GM12878 (cell line): ENCODE data around the gene LSP1. TPM values are rescaled to one million over a fixed set of nuclear protein-coding genes. Genes with fewer than 3 reads are reported as not detected.

ENCODE experiments used
- ATAC-seq: fragments of 200-7000 bp; cut with Tn5 transposase; 3 replicates; pipeline ENCODE4 v1.9.1; 2020; ENCODE audit warnings: mild to moderate bottlenecking, moderate library complexity
- BruUV-seq: library from RNA; stranded (reverse); fragments of 400-500 nt; replicated peaks from 2 replicates; lab custom pipeline; 2021; lab: Mats Ljungman, UMichigan
- CTCF ChIA-PET: fragments of 300-600 bp; sonication (Branson Sonifier 250); formaldehyde crosslinking; extraction: SDS; loops from one replicate; lab custom pipeline; 2021; ENCODE audit warnings: inconsistent platforms; lab: Yijun Ruan, JAX
- POLR2A ChIA-PET: fragments of 350-600 bp; formaldehyde crosslinking; extraction: SDS; loops from one replicate; lab custom pipeline; 2021; ENCODE audit warnings: inconsistent platforms; lab: Charles Lee
- RAD21 ChIA-PET: fragments of 300-600 bp; sonication (Branson Sonifier 250); formaldehyde crosslinking; loops from one replicate; lab custom pipeline; 2023; ENCODE audit warnings: antibody characterized with exemption; ENCODE audit not compliant: unreplicated experiment; lab: Charles Lee
- SMC1A ChIA-PET: fragments of 300-600 bp; sonication (Branson Sonifier 250); formaldehyde crosslinking; loops from one replicate; lab custom pipeline; 2023; ENCODE audit not compliant: unreplicated experiment, uncharacterized antibody; lab: Charles Lee
- DNase-seq: peaks from one replicate; pipeline ENCODE4 v3.0.0-alpha.2; 2011; ENCODE audit warnings: low read depth, low spot score
- FAIRE-seq: peaks from 3 replicates; lab custom pipeline; 2011; peaks lifted over from hg19 to GRCh38; lab: Jason Lieb, UNC
- H2AFZ ChIP-seq: 2 replicates; pipeline ENCODE4 v1.6.0; 2011; ENCODE audit warnings: low read depth, low read length, control low read depth; ENCODE audit not compliant: control insufficient read depth
- H3K27ac ChIP-seq: 2 replicates; pipeline ENCODE4 v1.5.1; 2011; ENCODE audit warnings: control low read depth; ENCODE audit not compliant: control insufficient read depth, insufficient read depth
- H3K27me3 ChIP-seq, 2 experiments: replicated peaks in 1 of 2; 2 replicates each; pipeline versions ENCODE4 v1.6.0 to v1.6.1; 2011; ENCODE audit warnings: low read length in 1 of 2; ENCODE audit not compliant: control insufficient read depth in 2 of 2, insufficient read depth in 2 of 2
- H3K36me3 ChIP-seq, 2 experiments: 2 replicates each; pipeline ENCODE4 v1.5.1; 2011; ENCODE audit warnings: low read length in 1 of 2; ENCODE audit not compliant: control insufficient read depth in 2 of 2, insufficient read depth in 2 of 2
- H3K4me1 ChIP-seq: 2 replicates; pipeline ENCODE4 v1.6.1; 2011; ENCODE audit warnings: mild to moderate bottlenecking, low read length, moderate library complexity, mixed read lengths; ENCODE audit not compliant: control insufficient read depth, insufficient read depth
- H3K4me2 ChIP-seq: 2 replicates; pipeline ENCODE4 v1.6.0; 2011; ENCODE audit warnings: control low read depth; ENCODE audit not compliant: control insufficient read depth, insufficient read depth
- H3K4me3 ChIP-seq: fragments of 200-600 bp; sonication (generic); 2 replicates; pipeline ENCODE4 v1.5.1; 2016
- H3K79me2 ChIP-seq: 2 replicates; pipeline ENCODE4 v1.6.0; 2011; ENCODE audit warnings: low read length; ENCODE audit not compliant: control insufficient read depth, insufficient read depth
- H3K9ac ChIP-seq: 2 replicates; pipeline ENCODE4 v1.8.0; 2011; ENCODE audit warnings: low read length, control low read depth, mixed read lengths; ENCODE audit not compliant: control insufficient read depth, insufficient read depth
- H3K9me3 ChIP-seq: replicated peaks from 3 replicates; pipeline ENCODE4 v1.5.1; 2011; ENCODE audit warnings: mild to moderate bottlenecking, low read length; ENCODE audit not compliant: control insufficient read depth, insufficient read depth
- H4K20me1 ChIP-seq: 2 replicates; pipeline ENCODE4 v1.6.0; 2011; ENCODE audit not compliant: control insufficient read depth, insufficient read depth
- CHD4 ChIP-seq: fragments of 200-600 bp; sonication (generic); IDR thresholded peaks from 2 replicates; pipeline ENCODE4 v1.6.1; 2016; ENCODE audit warnings: mild to moderate bottlenecking
- NR2C1 ChIP-seq: fragments of 450-650 bp; IDR thresholded peaks from 2 replicates; pipeline ENCODE4 v1.6.1; 2017; ENCODE audit warnings: antibody characterized with exemption, mild to moderate bottlenecking, moderate library complexity
- POU2F2 ChIP-seq: IDR thresholded peaks from 3 replicates; pipeline ENCODE4 v1.6.1; 2011; ENCODE audit warnings: low read depth, mild to moderate bottlenecking, low read length, borderline replicate concordance
- TCF7 ChIP-seq: IDR thresholded peaks from 2 replicates; pipeline ENCODE4 v1.6.1; 2014; ENCODE audit warnings: antibody characterized with exemption, borderline replicate concordance
- WRNIP1 ChIP-seq: IDR thresholded peaks from 2 replicates; pipeline ENCODE4 v1.6.1; 2011; ENCODE audit warnings: low read depth, low read length, improper control_type of control experiment, borderline replicate concordance
- WGBS: methylation state at CpG from one replicate; pipeline ENCODE4 v1.1.6; 2016; ENCODE audit warnings: low lambda C conversion rate; ENCODE audit not compliant: insufficient replicate concordance, insufficient coverage; ENCODE audit errors: missing lambda C conversion rate; 5-methylcytosine and 5-hydroxymethylcytosine counted together
- in situ Hi-C: fragments of 300-500 bp; cut with MboI; formaldehyde crosslinking; loops from 9 replicates; pipeline ENCODE4 v1.14.3; 2018; ENCODE audit warnings: mixed read lengths
- intact Hi-C: fragments of 100-400 bp; cut with micrococcal nuclease; formaldehyde crosslinking; loops from one replicate; pipeline ENCODE4 v1.14.2; 2022; ENCODE audit not compliant: unreplicated experiment
- polyA plus RNA-seq, 11 experiments: library from polyadenylated mRNA; depleted of rRNA in 4 of 11; unstranded in 6 of 11; stranded (reverse) in 5 of 11; fragments of >200 nt; fragmentation: Nextera tagmentation in 4 of 11; fragmentation: Illumina TruSeq in 1 of 11; extraction: Ambion mirVana in 4 of 11; extraction: Trizol in 1 of 11; gene quantifications; 1 replicate in 1 of 11; 2 replicates in 10 of 11; pipeline versions ENCODE4 v1.2.1 to v1.2.3, GENCODE V29; 2011 to 2016; ENCODE audit warnings: inconsistent platforms in 2 of 11, missing spikeins in 2 of 11, low read depth in 1 of 11
- total RNA-seq, 4 experiments: library from RNA; depleted of rRNA in 3 of 4; stranded (reverse); fragments of >200 nt in 3 of 4; fragmentation: Illumina TruSeq in 1 of 4; extraction: Trizol in 1 of 4; gene quantifications; 2 replicates each; pipeline versions ENCODE4 v1.2.1 to v1.2.3, GENCODE V29; 2013 to 2021
- TF ChIP-seq, protein P1 (sequence below): IDR thresholded peaks from 2 replicates; pipeline ENCODE4 v1.6.1; 2012; ENCODE audit warnings: low read depth, low read length, improper control_type of control experiment

The LSP1 gene
- total and polyA plus RNA-seq, 10 of the 15 experiments (the other 5 are each of a cell fraction or from before 2014, with no cell fraction given) = 19.2 to 488 (median 369) TPM

DNA sequence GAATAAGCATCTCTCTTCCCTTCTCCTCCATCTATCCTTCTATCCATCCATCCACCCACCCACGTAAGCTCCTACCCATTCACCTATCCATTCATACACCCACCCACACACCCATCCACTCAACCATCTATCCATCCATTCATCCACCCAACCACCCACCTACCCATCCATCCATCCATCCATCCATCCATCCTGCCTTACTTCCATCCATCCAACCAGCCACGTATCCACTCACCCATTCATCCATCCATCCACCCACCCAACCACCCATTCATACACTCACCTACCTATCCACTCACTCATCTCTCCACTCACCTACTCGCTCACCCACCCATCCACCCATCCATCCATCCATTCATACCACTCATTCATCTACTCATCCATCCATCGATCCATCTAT lies 79.8 kb downstream of the LSP1 start:
- DNase-seq (no peak), ATAC-seq (no peak), FAIRE-seq (no peak)
- CTCF ChIA-PET = no interaction called here
- H3K27ac ChIP-seq = no peak overlapping the region
- no peaks in the 10 kb centered on the region for H3K4me1 ChIP-seq
- no peaks in the 10 kb centered on the region for H3K9me3 ChIP-seq
- in situ Hi-C loops = no loop called here
- no peaks in the 10 kb centered on the region for H3K27me3 ChIP-seq
- POLR2A ChIA-PET = no interaction called here
- intact Hi-C loops = no loop called here
- H3K4me3 ChIP-seq = no peak overlapping the region
- RAD21 ChIA-PET = no interaction called here
- no peaks in the 10 kb centered on the region for H3K79me2 ChIP-seq
- SMC1A ChIA-PET = no interaction called here
- no peak overlapping the region for H3K9ac ChIP-seq
- TF ChIP-seq TCF7 = no peak
- TF ChIP-seq, protein P1, sequence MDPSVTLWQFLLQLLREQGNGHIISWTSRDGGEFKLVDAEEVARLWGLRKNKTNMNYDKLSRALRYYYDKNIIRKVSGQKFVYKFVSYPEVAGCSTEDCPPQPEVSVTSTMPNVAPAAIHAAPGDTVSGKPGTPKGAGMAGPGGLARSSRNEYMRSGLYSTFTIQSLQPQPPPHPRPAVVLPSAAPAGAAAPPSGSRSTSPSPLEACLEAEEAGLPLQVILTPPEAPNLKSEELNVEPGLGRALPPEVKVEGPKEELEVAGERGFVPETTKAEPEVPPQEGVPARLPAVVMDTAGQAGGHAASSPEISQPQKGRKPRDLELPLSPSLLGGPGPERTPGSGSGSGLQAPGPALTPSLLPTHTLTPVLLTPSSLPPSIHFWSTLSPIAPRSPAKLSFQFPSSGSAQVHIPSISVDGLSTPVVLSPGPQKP = no peak
- no peak for TF ChIP-seq CHD4
- no peak for TF ChIP-seq WRNIP1
- no peak for TF ChIP-seq NR2C1
- no peak for TF ChIP-seq POU2F2
- H3K4me2 ChIP-seq = no peak overlapping the region
- WGBS = 39% methylated on average over 4 of the region's 4 CpGs
- BruUV-seq = no TSS peak
- no peaks in the 10 kb centered on the region for H4K20me1 ChIP-seq
- H3K36me3 ChIP-seq = no peaks in the 10 kb centered on the region
- no peak overlapping the region for H2AFZ ChIP-seq
